C4-2B (cell line): ENCODE data around the gene FHIT.

Source experiments
- H3K27ac ChIP-seq: fragments of 450-650 bp; 2 replicates; pipeline ENCODE4 v1.5.1; 2017
- CTCF ChIP-seq: fragments of 450-650 bp; conservative IDR thresholded peaks from 2 replicates; pipeline ENCODE4 v1.5.1; 2017; ENCODE audit warnings: mild to moderate bottlenecking
- ZFX ChIP-seq: fragments of 450-650 bp; IDR thresholded peaks from 2 replicates; pipeline ENCODE4 v1.6.1; 2017

Gene FHIT

GRCh38 chr3:59704292-59704691 is 1547.0 kb downstream of the FHIT start:
- no peak overlapping the region for H3K27ac ChIP-seq
- TF ChIP-seq CTCF (no peak), ZFX (no peak)

GRCh38 chr3:59699648-59700320 is 1551.5 kb downstream of the FHIT start:
- TF ChIP-seq CTCF (no peak), ZFX (no peak)
- no peak overlapping the region for H3K27ac ChIP-seq
